H1 (cell line): ENCODE results near the gene JAKMIP3. TPM values are rescaled to one million over a fixed set of nuclear protein-coding genes. Genes with fewer than 3 reads are reported as not detected.

ENCODE experiments used
- CTCF ChIA-PET: fragments of 300-600 bp; sonication (Branson Sonifier 250); formaldehyde crosslinking; loops from one replicate; lab custom pipeline; 2021; ENCODE audit not compliant: partially characterized antibody; lab: Charles Lee
- POLR2A ChIA-PET: fragments of 300-600 bp; sonication (Branson Sonifier 250); formaldehyde crosslinking; loops from one replicate; lab custom pipeline; 2021; ENCODE audit warnings: inconsistent platforms; ENCODE audit not compliant: partially characterized antibody; lab: Charles Lee
- DNase-seq, 2 experiments: peaks; one replicate each; pipeline versions ENCODE4 v3.0.0 to v3.0.0-alpha.2; 2010 to 2022; ENCODE audit warnings: low spot score in 2 of 2, low read depth in 1 of 2, mixed read lengths in 1 of 2
- FAIRE-seq: peaks from 2 replicates; lab custom pipeline; 2011; peaks lifted over from hg19 to GRCh38; lab: Jason Lieb, UNC
- H2AFZ ChIP-seq: 2 replicates; pipeline ENCODE4 v1.8.1; 2012; ENCODE audit warnings: low read length, inconsistent platforms
- H2AK5ac ChIP-seq: 2 replicates; pipeline ENCODE4 v1.6.1; 2013; ENCODE audit warnings: low read depth, low read length
- H2BK120ac ChIP-seq: replicated peaks from 2 replicates; pipeline ENCODE3; 2013; ENCODE audit warnings: low read depth, low read length, inconsistent platforms
- H2BK12ac ChIP-seq: 2 replicates; pipeline ENCODE4 v1.6.1; 2013; ENCODE audit warnings: low read depth, low read length
- H2BK15ac ChIP-seq: 2 replicates; pipeline ENCODE4 v1.6.1; 2013; ENCODE audit warnings: low read length
- H2BK20ac ChIP-seq: 2 replicates; pipeline ENCODE4 v1.6.1; 2013; ENCODE audit warnings: low read length
- H2BK5ac ChIP-seq: 2 replicates; pipeline ENCODE4 v1.6.1; 2013; ENCODE audit warnings: low read depth, low read length
- H3K14ac ChIP-seq: 2 replicates; pipeline ENCODE4 v1.6.1; 2013; ENCODE audit warnings: inconsistent platforms; ENCODE audit not compliant: insufficient read length
- H3K18ac ChIP-seq: 2 replicates; pipeline ENCODE4 v1.6.1; 2013; ENCODE audit warnings: low read length; ENCODE audit errors: extremely low read depth
- H3K23ac ChIP-seq: 2 replicates; pipeline ENCODE4 v1.6.1; 2013; ENCODE audit warnings: inconsistent platforms; ENCODE audit not compliant: insufficient read length
- H3K23me2 ChIP-seq: 2 replicates; pipeline ENCODE4 v1.6.1; 2013; ENCODE audit warnings: low read depth, low read length
- H3K27ac ChIP-seq: 2 replicates; pipeline ENCODE4 v1.6.1; 2011; ENCODE audit warnings: low read depth, low read length, inconsistent platforms
- H3K27me3 ChIP-seq, 4 experiments: replicated peaks in 1 of 4; 1 replicate in 1 of 4; 2 replicates in 3 of 4; pipeline versions ENCODE4 v1.6.1 to v1.8.1; 2011 to 2013; ENCODE audit warnings: low read length in 3 of 4, mild to moderate bottlenecking in 3 of 4, inconsistent platforms in 2 of 4, mixed read lengths in 2 of 4, moderate library complexity in 1 of 4; ENCODE audit not compliant: control insufficient read depth in 3 of 4, insufficient read depth in 3 of 4; ENCODE audit errors: extremely low read depth in 1 of 4
- H3K36me3 ChIP-seq, 4 experiments: 2 replicates each; pipeline versions ENCODE4 v1.6.1 to v1.8.1; 2011 to 2013; ENCODE audit warnings: mild to moderate bottlenecking in 4 of 4, low read length in 3 of 4, moderate library complexity in 2 of 4, control low read depth in 1 of 4, inconsistent platforms in 1 of 4; ENCODE audit not compliant: insufficient read depth in 4 of 4, control insufficient read depth in 2 of 4
- H3K4ac ChIP-seq: replicated peaks from 2 replicates; pipeline ENCODE3; 2013; ENCODE audit warnings: low read length, low read depth, mixed read lengths, inconsistent platforms; ENCODE audit not compliant: insufficient read length
- H3K4me1 ChIP-seq, 4 experiments: replicated peaks in 1 of 4; 1 replicate in 1 of 4; 2 replicates in 3 of 4; pipeline versions ENCODE4 v1.6.1 to v1.8.1; 2011 to 2013; ENCODE audit warnings: low read length in 3 of 4, inconsistent platforms in 2 of 4, mixed read lengths in 1 of 4; ENCODE audit not compliant: insufficient read depth in 4 of 4, control insufficient read depth in 3 of 4
- H3K4me2 ChIP-seq, 2 experiments: 2 replicates each; pipeline versions ENCODE4 v1.6.1 to v1.8.1; 2011 to 2013; ENCODE audit warnings: low read depth in 2 of 2, low read length in 2 of 2, control low read depth in 1 of 2, inconsistent platforms in 1 of 2, mild to moderate bottlenecking in 1 of 2; ENCODE audit not compliant: insufficient read depth in 1 of 2
- H3K4me3 ChIP-seq, 4 experiments: fragments of 200-600, 300-600 bp in 1 of 4; sonication (generic), shearing (Covaris generic), sonication (Bioruptor Twin) in 1 of 4; 2 replicates each; pipeline versions ENCODE4 v1.5.1 to v1.8.1; 2011 to 2016; ENCODE audit warnings: low read length in 4 of 4, low read depth in 3 of 4, control low read depth in 2 of 4, inconsistent platforms in 2 of 4, mild to moderate bottlenecking in 2 of 4, mixed read lengths in 1 of 4, moderate library complexity in 1 of 4; ENCODE audit not compliant: insufficient read depth in 2 of 4; ENCODE audit errors: extremely low read depth in 1 of 4
- H3K56ac ChIP-seq: replicated peaks from 2 replicates; pipeline ENCODE3; 2013; ENCODE audit warnings: low read depth, mild to moderate bottlenecking, mixed read lengths, low read length, inconsistent platforms; ENCODE audit not compliant: insufficient read length
- H3K79me1 ChIP-seq: 2 replicates; pipeline ENCODE4 v1.6.1; 2013; ENCODE audit warnings: low read depth, low read length, control low read depth
- H3K79me2 ChIP-seq, 2 experiments: 2 replicates each; pipeline versions ENCODE4 v1.6.1 to v1.8.1; 2012 to 2013; ENCODE audit warnings: low read length in 2 of 2, mild to moderate bottlenecking in 2 of 2, inconsistent platforms in 1 of 2; ENCODE audit not compliant: insufficient read depth in 2 of 2, control insufficient read depth in 1 of 2
- H3K9ac ChIP-seq, 4 experiments: replicated peaks in 1 of 4; 1 replicate in 1 of 4; 2 replicates in 3 of 4; pipeline versions ENCODE4 v1.6.1 to v1.8.1; 2011 to 2013; ENCODE audit warnings: low read depth in 3 of 4, low read length in 3 of 4, control low read depth in 2 of 4, mild to moderate bottlenecking in 2 of 4, moderate library complexity in 2 of 4, inconsistent platforms in 1 of 4; ENCODE audit errors: extremely low read depth in 1 of 4
- H3K9me3 ChIP-seq, 2 experiments: 2 replicates each; pipeline versions ENCODE4 v1.6.1 to v1.8.1; 2012 to 2013; ENCODE audit warnings: mild to moderate bottlenecking in 2 of 2, moderate library complexity in 2 of 2, control low read depth in 1 of 2, inconsistent platforms in 1 of 2, low read depth in 1 of 2, low read length in 1 of 2, mixed read lengths in 1 of 2; ENCODE audit not compliant: insufficient read depth in 2 of 2
- H4K20me1 ChIP-seq, 2 experiments: replicated peaks in 1 of 2; 2 replicates each; pipeline versions ENCODE3 to v1.8.1; 2011 to 2013; ENCODE audit warnings: inconsistent platforms in 2 of 2, low read length in 2 of 2, mild to moderate bottlenecking in 1 of 2; ENCODE audit not compliant: insufficient read depth in 2 of 2, control insufficient read depth in 1 of 2
- H4K5ac ChIP-seq: 2 replicates; pipeline ENCODE4 v1.6.1; 2013; ENCODE audit warnings: low read length, low read depth, mixed read lengths, inconsistent platforms; ENCODE audit not compliant: insufficient read length
- H4K8ac ChIP-seq: 2 replicates; pipeline ENCODE4 v1.8.0; 2013; ENCODE audit warnings: mild to moderate bottlenecking, moderate library complexity, low read length, inconsistent platforms; ENCODE audit not compliant: insufficient read depth; ENCODE audit errors: extremely low read depth
- H4K91ac ChIP-seq: replicated peaks from 2 replicates; pipeline ENCODE3; 2013; ENCODE audit warnings: low read length, mixed read lengths, inconsistent platforms; ENCODE audit not compliant: insufficient read length
- CBX8 ChIP-seq: fragments of 300-800, 300-1000 bp; sonication (generic); IDR thresholded peaks from 2 replicates; pipeline ENCODE4 v1.7.1; 2016; ENCODE audit warnings: low read depth, low read length, borderline replicate concordance
- CEBPB ChIP-seq: IDR thresholded peaks from 2 replicates; pipeline ENCODE4 v1.6.1; 2012; ENCODE audit warnings: low read depth, low read length
- WGBS, 2 experiments: shearing (Covaris generic) in 1 of 2; methylation state at CpG; one replicate each; pipeline versions ENCODE4 v1.1.6 to v1.1.7; 2013 to 2015; ENCODE audit warnings: low lambda C conversion rate in 2 of 2, mixed read lengths in 2 of 2, inconsistent platforms in 1 of 2, low coverage in 1 of 2, missing lambda C conversion rate in 1 of 2; ENCODE audit not compliant: insufficient replicate concordance in 2 of 2, insufficient coverage in 1 of 2, insufficient read length in 1 of 2; ENCODE audit errors: extremely low coverage in 1 of 2, missing lambda C conversion rate in 1 of 2; 5-methylcytosine and 5-hydroxymethylcytosine counted together
- polyA plus RNA-seq, 7 experiments: library from polyadenylated mRNA; depleted of rRNA in 3 of 7; stranded (reverse) in 5 of 7; unstranded in 2 of 7; fragments of >200 nt in 5 of 7; fragments of 200-250 nt in 2 of 7; gene quantifications; 1 replicate in 5 of 7; 2 replicates in 1 of 7; 4 replicates in 1 of 7; pipeline versions ENCODE4 v1.2.1 to v1.2.3, GENCODE V29; 2011 to 2013; ENCODE audit warnings: missing spikeins in 2 of 7, mixed read lengths in 2 of 7
- total RNA-seq: library from RNA; stranded (reverse); fragmentation: NEBNext Ultra II Directional; extraction: Animal tissue kit (Norgen Biotek cat#: 25700); gene quantifications from 2 replicates; pipeline ENCODE4 v1.2.1, GENCODE V29; 2021

JAKMIP3 gene
- total and polyA plus RNA-seq, 2 of the 8 experiments (the other 6 are each of a cell fraction or from before 2014, with no cell fraction given): 0.83 to 0.91 TPM

- DNase-seq (no peak), FAIRE-seq (no peak)
- ChIA-PET POLR2A (interaction anchor here (0.5 kb wide), 1 partner anchor 59 kb away, joined by 4 read pairs; no protein-coding TSS in a partner anchor), CTCF (interaction anchor here (0.7 kb wide), 2 partner anchors 13 to 35 kb away, joined by 3 read pairs; no protein-coding TSS in a partner anchor)
- WGBS, 2 experiments: 93% methylated on average over 11 of the region's 13 CpGs; no CpG with 5 or more reads in 1 of the 2 experiments
- Histone ChIP-seq H3K4me3 (no peak overlapping the region), H3K9me3 (no peaks in the 10 kb centered on the region), H3K23me2 (no peaks in the 10 kb centered on the region; the same call in 1 of the 2 replicates), H3K79me2 (no peaks in the 10 kb centered on the region), H3K9ac (no peak overlapping the region), H2BK12ac (no peak overlapping the region), H3K14ac (no peak overlapping the region), H2BK15ac (no peak overlapping the region), H2AFZ (no peak overlapping the region), H3K18ac (no peak overlapping the region), H4K91ac (no peak overlapping the region), H3K27ac (no peak overlapping the region), H3K4me2 (no peak overlapping the region), H2BK5ac (no peak overlapping the region), H3K56ac (no peak overlapping the region), H3K4ac (no peak overlapping the region), H3K4me1 (no peaks in the 10 kb centered on the region), H4K20me1 (peaks cover 0 to 3% of the 10 kb centered on the region in 2 experiments), H4K5ac (no peak overlapping the region), H2AK5ac (no peak overlapping the region), H2BK20ac (no peak overlapping the region), H4K8ac (no peak overlapping the region), H3K79me1 (no peaks in the 10 kb centered on the region), H2BK120ac (no peak overlapping the region), H3K23ac (no peak overlapping the region), H3K27me3 (no peaks in the 10 kb centered on the region), H3K36me3 (no peaks in the 10 kb centered on the region)
- TF ChIP-seq CEBPB: no peak
- TF ChIP-seq CBX8: no peak
Observed at GRCh38 chr10:132107949-132108877, 42.5 kb downstream of the JAKMIP3 start.
